Activated CD4-positive, CD25-positive, alpha-beta regulatory T cell (primary cell): ENCODE results near the gene CUL9.
A peak's percentile ranks its signal among the peaks of the same experiment; 100 is the strongest.

Experiments
- DNase-seq, 4 experiments: peaks; one replicate each; lab custom pipeline; 2025; lab: John Stamatoyannopoulos, UW

Gene CUL9

GRCh38 chr6:43200541-43200940 lies 18.5 kb downstream of the CUL9 start:
- no peak for DNase-seq

- no peak for DNase-seq
These were observed 20.5 kb downstream of the CUL9 start for GRCh38 chr6:43202451-43202850.

- DNase-seq, result no peak
These were observed 21.2 kb downstream of the CUL9 start for GRCh38 chr6:43203029-43203717.

- no peak for DNase-seq
These were observed 21.7 kb downstream of the CUL9 start for GRCh38 chr6:43203718-43204095.

GRCh38 chr6:43204271-43205105 lies 22.5 kb downstream of the CUL9 start:
- no peak for DNase-seq

GRCh38 chr6:43205849-43206248 lies 23.9 kb downstream of the CUL9 start:
- DNase-seq, result no peak

- DNase-seq, result no peak
These were observed 25.3 kb downstream of the CUL9 start for GRCh38 chr6:43207286-43207685.

- DNase-seq, result no peak
These were observed 30.0 kb downstream of the CUL9 start for GRCh38 chr6:43211955-43212354.

GRCh38 chr6:43213431-43213830 lies 31.4 kb downstream of the CUL9 start:
- DNase-seq, result no peak

- no peak for DNase-seq
These were observed 33.1 kb downstream of the CUL9 start for GRCh38 chr6:43215066-43215465.

GRCh38 chr6:43216200-43216599 lies 34.2 kb downstream of the CUL9 start:
- DNase-seq, result no peak

- no peak for DNase-seq
These were observed 35.4 kb downstream of the CUL9 start for GRCh38 chr6:43217351-43217750.

GRCh38 chr6:43219119-43219518 lies 37.1 kb downstream of the CUL9 start:
- DNase-seq, result no peak

GRCh38 chr6:43219814-43220213 lies 37.8 kb downstream of the CUL9 start:
- no peak for DNase-seq

- no peak for DNase-seq
These were observed 38.5 kb downstream of the CUL9 start for GRCh38 chr6:43220439-43220951.

GRCh38 chr6:43221046-43221972 lies 39.3 kb downstream of the CUL9 start:
- DNase-seq, result no peak

GRCh38 chr6:43222418-43223059 lies 40.5 kb downstream of the CUL9 start:
- no peak for DNase-seq

GRCh38 chr6:43223175-43223574 lies 41.2 kb downstream of the CUL9 start:
- DNase-seq, result peak in 1 of 4 experiments; percentile 14

- no peak for DNase-seq
These were observed 44.3 kb downstream of the CUL9 start for GRCh38 chr6:43226192-43226851.

- peak; percentile 53 to 69 (median 64) for DNase-seq
These were observed 47.2 kb downstream of the CUL9 start, which contains the start of gene DNPH1 for GRCh38 chr6:43228951-43229802. Gene DNPH1, minus strand, starts transcription at chr6:43229481. Its CDS starts 25 bp downstream, at chr6:43229456.
